K562 (cell line): Measurements from ENCODE around the gene PAQR4. TPM values are rescaled to one million over a fixed set of nuclear protein-coding genes. Genes with fewer than 3 reads are reported as not detected.

ENCODE experiments used
- CEBPZ ChIP-seq: fragments of 150-350 bp; IDR thresholded peaks from 2 replicates; pipeline ENCODE4 v1.6.1; 2014; ENCODE audit warnings: low read depth, mild to moderate bottlenecking, low read length, borderline replicate concordance
- EGR1 ChIP-seq: fragments of 450-650 bp; conservative IDR thresholded peaks from 2 replicates; pipeline ENCODE4 v1.6.1; 2017; ENCODE audit warnings: mild to moderate bottlenecking
- ESRRA ChIP-seq: fragments of 450-650 bp; IDR thresholded peaks from 2 replicates; pipeline ENCODE4 v1.6.1; 2014; ENCODE audit warnings: low read depth, mild to moderate bottlenecking, moderate library complexity, borderline replicate concordance
- KLF6 ChIP-seq: fragments of 250-450 bp; sonication (Bioruptor Pico); IDR thresholded peaks from 2 replicates; pipeline ENCODE4 v1.4.0; 2020; ENCODE audit warnings: mild to moderate bottlenecking, moderate library complexity, borderline replicate concordance
- MBD2 ChIP-seq: sonication (generic); IDR thresholded peaks from 2 replicates; pipeline ENCODE4 v1.6.1; 2016; ENCODE audit warnings: low read depth, borderline replicate concordance
- MEIS2 ChIP-seq: fragments of 450-650 bp; IDR thresholded peaks from 2 replicates; pipeline ENCODE4 v1.6.1; 2014; ENCODE audit warnings: mild to moderate bottlenecking; ENCODE audit not compliant: partially characterized antibody
- POLR2AphosphoS5 ChIP-seq: IDR thresholded peaks from 2 replicates; pipeline ENCODE4 v1.6.1; 2011; ENCODE audit warnings: mild to moderate bottlenecking, low read depth, low read length, moderate library complexity; ENCODE audit not compliant: control insufficient read depth, insufficient read depth
- RB1 ChIP-seq: fragments of 450-650 bp; IDR thresholded peaks from 2 replicates; pipeline ENCODE4 v1.6.1; 2017; ENCODE audit warnings: low read depth, mild to moderate bottlenecking
- SIX5 ChIP-seq, 2 experiments: IDR thresholded peaks; 2 replicates each; pipeline ENCODE4 v1.6.1; 2011; ENCODE audit warnings: low read length in 2 of 2, borderline replicate concordance in 1 of 2, low read depth in 1 of 2, mild to moderate bottlenecking in 1 of 2, moderate library complexity in 1 of 2; ENCODE audit not compliant: insufficient read depth in 1 of 2
- SMAD4 ChIP-seq: fragments of 250-450 bp; sonication (Bioruptor Pico); conservative IDR thresholded peaks from 2 replicates; pipeline ENCODE4 v1.8.0; 2021; ENCODE audit warnings: inconsistent platforms, mild to moderate bottlenecking, moderate library complexity
- THAP7 ChIP-seq: fragments of 250-450 bp; sonication (Bioruptor Pico); IDR thresholded peaks from 2 replicates; pipeline ENCODE4 v1.5.0; 2021
- TRIM24 ChIP-seq, 2 experiments: fragments of 450-650 bp; IDR thresholded peaks; 2 replicates each; pipeline ENCODE4 v1.6.1; 2016
- ZBTB7A ChIP-seq: IDR thresholded peaks from 2 replicates; pipeline ENCODE4 v1.6.1; 2011; ENCODE audit warnings: low read depth, mild to moderate bottlenecking, low read length, moderate library complexity, borderline replicate concordance; ENCODE audit not compliant: control insufficient read depth
- ZNF561 ChIP-seq: fragments of 450-650 bp; formaldehyde crosslinking; conservative IDR thresholded peaks from 2 replicates; pipeline ENCODE4 v1.4.0; 2020; ENCODE audit warnings: mild to moderate bottlenecking, moderate library complexity
- ZNF609 ChIP-seq: sonication (generic); formaldehyde crosslinking; IDR thresholded peaks from 2 replicates; pipeline ENCODE4 v1.8.1; 2023; ENCODE audit warnings: missing genetic modification reagents, mild to moderate bottlenecking, borderline replicate concordance
- polyA plus RNA-seq, 8 experiments: library from polyadenylated mRNA; depleted of rRNA in 4 of 8; stranded (reverse) in 5 of 8; unstranded in 3 of 8; fragments of >200 nt; fragmentation: Nextera tagmentation in 2 of 8; fragmentation: Illumina TruSeq in 1 of 8; extraction: Ambion mirVana in 2 of 8; extraction: Trizol in 1 of 8; gene quantifications; 2 replicates each; pipeline versions ENCODE4 v1.2.1 to v1.2.3, GENCODE V29; 2011 to 2014; ENCODE audit warnings: inconsistent platforms in 1 of 8, missing spikeins in 1 of 8
- total RNA-seq, 7 experiments: library from RNA; depleted of rRNA in 6 of 7; stranded (reverse); fragments of >200 nt in 6 of 7; fragmentation: Illumina TruSeq in 2 of 7; extraction: Trizol in 2 of 7; gene quantifications; 2 replicates each; pipeline versions ENCODE4 v1.2.1 to v1.2.3, GENCODE V29; 2011 to 2021; ENCODE audit warnings: low replicate concordance in 1 of 7
- TF ChIP-seq, protein P1 (sequence below), 2 experiments: fragments of 450-650 bp; conservative IDR thresholded peaks; 2 replicates each; pipeline ENCODE4 v1.6.1; 2017; ENCODE audit warnings: mild to moderate bottlenecking in 2 of 2, moderate library complexity in 2 of 2

The PAQR4 gene
- total and polyA plus RNA-seq, 9 of the 15 experiments (the other 6 are each of a cell fraction or from before 2014, with no cell fraction given), result 0.62 to 40.4 (median 19.5) TPM

DNA sequence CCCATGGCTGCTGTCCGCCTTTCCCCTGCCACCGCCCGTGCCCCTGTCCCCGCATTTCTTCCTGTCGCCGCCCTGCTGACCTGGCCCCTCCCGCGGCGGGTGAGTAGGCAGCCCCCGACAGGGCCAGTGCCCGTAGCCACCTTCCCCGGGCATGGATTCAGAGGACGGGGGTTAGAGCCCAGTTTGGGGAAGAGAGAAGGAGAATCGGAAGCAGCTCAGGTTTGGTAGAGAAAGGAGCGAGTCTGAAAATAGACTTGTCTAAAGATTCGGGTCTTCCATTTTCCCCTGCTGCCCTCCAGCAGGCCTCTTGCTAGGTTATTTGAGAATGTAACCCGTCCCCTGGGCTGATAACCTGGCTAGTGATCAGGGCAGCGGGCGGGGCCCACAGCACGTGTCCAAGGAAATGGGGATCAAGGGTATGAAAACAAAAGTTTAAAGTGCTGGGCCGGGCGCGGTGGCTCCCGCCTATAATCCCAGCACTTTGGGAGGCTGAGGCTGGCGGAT, 35.7 kb downstream of the PAQR4 start (continued):
- TF ChIP-seq CEBPZ (no peak), SMAD4 (CRISPR knock-in tag) (peak; percentile 58), ZNF561 (CRISPR knock-in tag) (no peak), EGR1 (peak; percentile 92), TRIM24 (IDR thresholded peaks at IDR 0.05) (no peak), SIX5 (IDR thresholded peaks at IDR 0.05; ENCODE audit: borderline replicate concordance in 1 of 2, insufficient read depth in 1 of 2, low read depth in 1 of 2, low read length in 2 of 2) (no peak), MBD2 (no peak), ZNF609 (CRISPR knock-in tag) (no peak), POLR2AphosphoS5 (no peak), ZBTB7A (peak; percentile 75; the same call in 1 of the 2 replicates), MEIS2 (no peak), ESRRA (peak; percentile 8; the same call in 1 of the 2 replicates), RB1 (peak; percentile 8; the same call in 1 of the 2 replicates), KLF6 (CRISPR knock-in tag) (peak; percentile 28; the same call in 1 of the 2 replicates), THAP7 (CRISPR knock-in tag) (no peak)
- TF ChIP-seq, protein P1, sequence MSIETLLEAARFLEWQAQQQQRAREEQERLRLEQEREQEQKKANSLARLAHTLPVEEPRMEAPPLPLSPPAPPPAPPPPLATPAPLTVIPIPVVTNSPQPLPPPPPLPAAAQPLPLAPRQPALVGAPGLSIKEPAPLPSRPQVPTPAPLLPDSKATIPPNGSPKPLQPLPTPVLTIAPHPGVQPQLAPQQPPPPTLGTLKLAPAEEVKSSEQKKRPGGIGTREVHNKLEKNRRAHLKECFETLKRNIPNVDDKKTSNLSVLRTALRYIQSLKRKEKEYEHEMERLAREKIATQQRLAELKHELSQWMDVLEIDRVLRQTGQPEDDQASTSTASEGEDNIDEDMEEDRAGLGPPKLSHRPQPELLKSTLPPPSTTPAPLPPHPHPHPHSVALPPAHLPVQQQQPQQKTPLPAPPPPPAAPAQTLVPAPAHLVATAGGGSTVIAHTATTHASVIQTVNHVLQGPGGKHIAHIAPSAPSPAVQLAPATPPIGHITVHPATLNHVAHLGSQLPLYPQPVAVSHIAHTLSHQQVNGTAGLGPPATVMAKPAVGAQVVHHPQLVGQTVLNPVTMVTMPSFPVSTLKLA (conservative IDR thresholded peaks at IDR 0.05), result peak; percentile 94 to 95
